Nephron progenitor cell (in vitro differentiated cells): ENCODE measurements around the gene SHC3.

Experiments used
- DNase-seq: peaks from one replicate; pipeline ENCODE4 v3.0.0; 2021
- H3K27ac Mint-ChIP-seq: 2 replicates; pipeline ENCODE4 v1.8.0; 2021; ENCODE audit warnings: mild to moderate bottlenecking, moderate library complexity, mixed read lengths
- H3K27me3 Mint-ChIP-seq: 2 replicates; pipeline ENCODE4 v1.8.0; 2021; ENCODE audit warnings: mild to moderate bottlenecking, low read depth, mixed read lengths; ENCODE audit not compliant: poor library complexity
- H3K36me3 Mint-ChIP-seq: 2 replicates; pipeline ENCODE4 v1.8.0; 2021; ENCODE audit warnings: low read depth, mixed read lengths
- H3K4me1 Mint-ChIP-seq: 2 replicates; pipeline ENCODE4 v1.8.0; 2021; ENCODE audit warnings: mixed read lengths
- H3K4me3 Mint-ChIP-seq: 2 replicates; pipeline ENCODE4 v1.8.0; 2021; ENCODE audit warnings: mild to moderate bottlenecking, moderate library complexity, mixed read lengths
- H3K9me3 Mint-ChIP-seq: 2 replicates; pipeline ENCODE4 v1.8.0; 2021; ENCODE audit warnings: mild to moderate bottlenecking, moderate library complexity, mixed read lengths
- CTCF ChIP-seq: fragments of 200-600 bp; sonication (generic); IDR thresholded peaks from 2 replicates; pipeline ENCODE4 v1.5.0; 2021; ENCODE audit warnings: antibody characterized with exemption

Gene SHC3

GRCh38 chr9:89066835-89067234 is 111.8 kb downstream of the SHC3 start:
- DNase-seq: no peak
- no peaks in the 10 kb centered on the region for H3K4me1 Mint-ChIP-seq
- H3K9me3 Mint-ChIP-seq: no peaks in the 10 kb centered on the region
- H3K36me3 Mint-ChIP-seq: no peaks in the 10 kb centered on the region
- no peak overlapping the region for H3K4me3 Mint-ChIP-seq
- H3K27me3 Mint-ChIP-seq: no peaks in the 10 kb centered on the region
- no peak for TF ChIP-seq CTCF
- H3K27ac Mint-ChIP-seq: no peak overlapping the region

DNA sequence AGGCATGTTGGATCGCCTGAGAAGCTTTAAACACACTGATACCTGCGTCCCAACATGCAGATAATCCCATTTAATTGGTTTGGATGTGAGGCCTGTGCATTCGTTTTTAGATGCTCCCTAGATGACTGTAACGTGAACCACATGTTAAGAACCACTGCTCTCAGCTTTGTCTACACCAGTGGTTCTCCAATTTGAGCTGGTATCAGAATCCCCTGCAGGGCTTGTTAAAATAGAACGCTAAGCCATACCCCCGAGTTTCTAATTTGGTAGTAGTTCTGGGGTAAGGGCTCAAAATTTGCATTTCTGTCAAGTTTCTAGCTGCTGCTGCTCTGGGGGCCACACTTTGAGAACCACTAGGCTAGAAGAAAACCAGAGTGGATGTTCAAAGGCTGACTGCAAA is 112.7 kb downstream of the SHC3 start:
- DNase-seq: no peak
- Mint-ChIP-seq H3K27ac (no peak overlapping the region), H3K9me3 (no peaks in the 10 kb centered on the region)

GRCh38 chr9:89060790-89061189 is 117.8 kb downstream of the SHC3 start:
- TF ChIP-seq CTCF: no peak
- no peak overlapping the region for H3K27ac Mint-ChIP-seq
- DNase-seq: no peak
- H3K27me3 Mint-ChIP-seq: no peaks in the 10 kb centered on the region
- H3K4me3 Mint-ChIP-seq: no peak overlapping the region
- no peaks in the 10 kb centered on the region for H3K36me3 Mint-ChIP-seq
- no peaks in the 10 kb centered on the region for H3K9me3 Mint-ChIP-seq
- H3K4me1 Mint-ChIP-seq: no peaks in the 10 kb centered on the region

More for the DNA sequence above, 112.7 kb downstream of the SHC3 start:
- Mint-ChIP-seq H3K27me3 (no peaks in the 10 kb centered on the region), H3K36me3 (no peaks in the 10 kb centered on the region), H3K4me1 (no peaks in the 10 kb centered on the region), H3K4me3 (no peak overlapping the region)
- no peak for TF ChIP-seq CTCF

GRCh38 chr9:89059925-89060506 is 118.6 kb downstream of the SHC3 start:
- no peak for TF ChIP-seq CTCF
- no peak overlapping the region for H3K4me3 Mint-ChIP-seq
- no peaks in the 10 kb centered on the region for H3K36me3 Mint-ChIP-seq
- no peaks in the 10 kb centered on the region for H3K27me3 Mint-ChIP-seq
- no peaks in the 10 kb centered on the region for H3K9me3 Mint-ChIP-seq
- no peaks in the 10 kb centered on the region for H3K4me1 Mint-ChIP-seq
- DNase-seq: no peak
- H3K27ac Mint-ChIP-seq: no peak overlapping the region

DNA sequence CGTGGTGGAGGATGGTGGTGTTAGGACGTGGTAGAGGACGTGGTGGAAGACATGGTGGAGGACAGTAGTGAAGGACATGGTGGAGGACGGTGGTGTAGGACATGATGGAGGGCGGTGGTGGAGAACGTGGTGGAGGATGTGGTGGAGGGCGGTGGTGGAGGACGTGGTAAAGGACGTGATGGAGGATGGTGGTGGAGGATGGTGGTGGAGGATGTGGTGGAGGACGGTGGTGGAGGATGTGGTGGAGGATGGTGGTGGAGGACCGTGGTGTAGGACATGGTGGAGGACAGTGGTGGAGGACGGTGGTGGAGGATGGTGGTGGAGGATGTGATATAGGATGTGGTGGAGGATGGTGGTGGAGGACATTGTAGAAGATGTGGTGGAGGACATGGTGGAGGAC is 119.7 kb downstream of the SHC3 start:
- Mint-ChIP-seq H3K9me3 (no peaks in the 10 kb centered on the region), H3K36me3 (no peaks in the 10 kb centered on the region), H3K4me1 (no peaks in the 10 kb centered on the region), H3K4me3 (no peak overlapping the region), H3K27me3 (no peaks in the 10 kb centered on the region), H3K27ac (no peak overlapping the region)
- no peak for DNase-seq
- no peak for TF ChIP-seq CTCF

GRCh38 chr9:89054865-89055495 is 123.6 kb downstream of the SHC3 start:
- no peaks in the 10 kb centered on the region for H3K36me3 Mint-ChIP-seq
- no peak for TF ChIP-seq CTCF
- peaks cover 4% of the 10 kb centered on the region for H3K27me3 Mint-ChIP-seq
- H3K9me3 Mint-ChIP-seq: no peaks in the 10 kb centered on the region
- no peak overlapping the region for H3K27ac Mint-ChIP-seq
- no peak for DNase-seq
- no peak overlapping the region for H3K4me3 Mint-ChIP-seq
- no peaks in the 10 kb centered on the region for H3K4me1 Mint-ChIP-seq
